Smooth muscle cell (in vitro differentiated cells): ENCODE data around the gene ATXN1. TPM values are rescaled to one million over a fixed set of nuclear protein-coding genes. Genes with fewer than 3 reads are reported as not detected.

Source experiments
- DNase-seq: peaks from one replicate; lab custom pipeline; 2025; ENCODE audit not compliant: unreplicated experiment; lab: John Stamatoyannopoulos, UW
- H2AFZ ChIP-seq: fragments of 200-600 bp; sonication (generic); 2 replicates; pipeline ENCODE4 v1.6.0; 2016; ENCODE audit warnings: antibody characterized with exemption, low read depth, mild to moderate bottlenecking
- H3F3A ChIP-seq: fragments of 200-600 bp; sonication (generic); 2 replicates; pipeline ENCODE4 v1.6.0; 2017; ENCODE audit warnings: antibody characterized with exemption, low read depth
- H3K27ac ChIP-seq: fragments of 200-600 bp; sonication (generic); 2 replicates; pipeline ENCODE4 v1.5.1; 2016; ENCODE audit warnings: low read depth, mild to moderate bottlenecking
- H3K27me3 ChIP-seq: fragments of 200-600 bp; sonication (generic); 2 replicates; pipeline ENCODE4 v1.6.1; 2016; ENCODE audit warnings: low read depth, mild to moderate bottlenecking
- H3K36me3 ChIP-seq: fragments of 200-600 bp; sonication (generic); 2 replicates; pipeline ENCODE4 v1.5.1; 2016; ENCODE audit warnings: low read depth
- H3K4me1 ChIP-seq: fragments of 200-600 bp; sonication (generic); 2 replicates; pipeline ENCODE4 v1.5.1; 2016; ENCODE audit warnings: low read depth
- H3K4me2 ChIP-seq: fragments of 200-600 bp; sonication (generic); 2 replicates; pipeline ENCODE4 v1.6.0; 2016; ENCODE audit warnings: mild to moderate bottlenecking
- H3K4me3 ChIP-seq: fragments of 200-600 bp; sonication (generic); 2 replicates; pipeline ENCODE4 v1.5.1; 2016; ENCODE audit warnings: mild to moderate bottlenecking
- H3K79me2 ChIP-seq: fragments of 200-600 bp; sonication (generic); 2 replicates; pipeline ENCODE4 v1.6.0; 2016; ENCODE audit warnings: low read depth, mild to moderate bottlenecking
- H3K9ac ChIP-seq: fragments of 200-600 bp; sonication (generic); 2 replicates; pipeline ENCODE4 v1.6.0; 2016; ENCODE audit warnings: low read depth
- H3K9me3 ChIP-seq: fragments of 200-600 bp; sonication (generic); replicated peaks from 2 replicates; pipeline ENCODE4 v1.5.1; 2016; ENCODE audit warnings: low read depth
- H4K20me1 ChIP-seq: fragments of 200-600 bp; sonication (generic); 2 replicates; pipeline ENCODE4 v1.6.0; 2016; ENCODE audit warnings: low read depth
- CTCF ChIP-seq: fragments of 200-600 bp; sonication (generic); IDR thresholded peaks from 2 replicates; pipeline ENCODE4 v1.5.1; 2017; ENCODE audit warnings: borderline replicate concordance, mild to moderate bottlenecking, antibody characterized with exemption; ENCODE audit not compliant: insufficient read depth, poor library complexity, severe bottlenecking
- WGBS: methylation state at CpG from one replicate; pipeline ENCODE4 v1.1.7; 2016; ENCODE audit warnings: low lambda C conversion rate; 5-methylcytosine and 5-hydroxymethylcytosine counted together
- polyA plus RNA-seq: library from polyadenylated mRNA; unstranded; fragments of >200 nt; fragmentation: Nextera tagmentation; extraction: Ambion mirVana; gene quantifications from 2 replicates; pipeline ENCODE4 v1.2.1, GENCODE V29; 2016
- total RNA-seq: library from RNA; depleted of rRNA; stranded (reverse); fragments of >200 nt; gene quantifications from 2 replicates; pipeline ENCODE4 v1.2.3, GENCODE V29; 2014

Gene ATXN1
- total and polyA plus RNA-seq, 2 experiments from 2014 or later = 17.9 to 40.6 TPM

GRCh38 chr6:16665182-16665581 is 96.1 kb downstream of the ATXN1 start:
- Histone ChIP-seq H3K79me2 (peaks cover 63% of the 10 kb centered on the region), H4K20me1 (peaks cover 28% of the 10 kb centered on the region), H3K36me3 (no peaks in the 10 kb centered on the region), H3K9ac (no peak overlapping the region), H3K4me3 (no peak overlapping the region), H3K4me2 (no peak overlapping the region), H3K4me1 (no peaks in the 10 kb centered on the region), H2AFZ (no peak overlapping the region), H3K27ac (no peak overlapping the region), H3F3A (peaks cover 7% of the 10 kb centered on the region), H3K9me3 (no peaks in the 10 kb centered on the region), H3K27me3 (no peaks in the 10 kb centered on the region)
- no peak for TF ChIP-seq CTCF
- 97% methylated on average over 1 of the region's 1 CpG for WGBS
- DNase-seq = no peak

DNA sequence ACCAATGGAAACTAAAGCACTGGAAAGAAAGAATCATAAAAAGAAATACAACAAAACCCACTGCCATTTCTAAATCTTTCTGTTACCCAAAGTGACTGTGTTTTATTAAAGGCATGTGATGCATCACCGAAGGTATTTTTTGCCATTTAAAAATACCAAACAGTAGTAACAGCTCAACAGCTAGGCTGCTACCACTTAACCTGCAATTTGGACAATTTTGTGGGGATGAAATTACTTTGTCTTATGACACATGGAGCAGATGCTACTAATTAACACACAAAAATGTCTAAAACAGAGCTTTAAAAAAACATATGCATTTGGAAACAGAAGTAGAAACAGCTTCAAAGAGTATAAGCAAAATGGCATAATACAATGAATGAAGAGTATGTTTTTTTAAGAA is 97.4 kb downstream of the ATXN1 start:
- no peak for TF ChIP-seq CTCF
- no peak overlapping the region for H3K27ac ChIP-seq
- H3K27me3 ChIP-seq = no peaks in the 10 kb centered on the region
- H4K20me1 ChIP-seq = peaks cover 37% of the 10 kb centered on the region
- no peaks in the 10 kb centered on the region for H3K36me3 ChIP-seq
- H3F3A ChIP-seq = peaks cover 11% of the 10 kb centered on the region
- peaks cover 54% of the 10 kb centered on the region for H3K79me2 ChIP-seq
- H3K9me3 ChIP-seq = no peaks in the 10 kb centered on the region
- H3K4me1 ChIP-seq = peaks cover 5% of the 10 kb centered on the region
- H3K4me3 ChIP-seq = no peak overlapping the region
- H3K9ac ChIP-seq = no peak overlapping the region
- 92% methylated on average over 1 of the region's 1 CpG for WGBS
- no peak overlapping the region for H3K4me2 ChIP-seq
- H2AFZ ChIP-seq = no peak overlapping the region
- DNase-seq = no peak

DNA sequence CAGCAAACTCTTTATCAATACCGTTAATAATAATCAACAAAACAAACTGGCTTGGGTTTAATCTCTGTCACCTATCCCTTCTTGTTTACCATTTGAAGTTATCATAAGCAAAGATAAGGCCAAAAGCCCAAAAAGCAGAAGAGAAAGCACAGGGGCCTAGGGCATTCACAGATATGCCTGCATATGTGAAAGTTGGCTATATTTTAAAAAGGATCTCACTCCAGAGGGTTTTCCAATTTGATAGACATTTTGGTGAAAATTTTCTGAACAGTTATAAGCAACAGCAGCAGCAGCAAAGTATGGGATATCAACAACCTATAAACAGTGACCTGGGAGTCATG is 101.1 kb downstream of the ATXN1 start:
- peaks cover 6% of the 10 kb centered on the region for H3F3A ChIP-seq
- H3K9me3 ChIP-seq = no peaks in the 10 kb centered on the region
- H3K27ac ChIP-seq = peak overlapping the region; percentile 35
- peak overlapping the region; percentile 6 for H3K4me2 ChIP-seq
- peaks cover 39% of the 10 kb centered on the region for H4K20me1 ChIP-seq
- WGBS = 58% methylated on average over 1 of the region's 1 CpG
- H3K36me3 ChIP-seq = no peaks in the 10 kb centered on the region
- no peaks in the 10 kb centered on the region for H3K27me3 ChIP-seq
- H2AFZ ChIP-seq = no peak overlapping the region
- no peak overlapping the region for H3K4me3 ChIP-seq
- TF ChIP-seq CTCF = no peak
- H3K79me2 ChIP-seq = peaks cover 30% of the 10 kb centered on the region
- H3K4me1 ChIP-seq = peaks cover 12% of the 10 kb centered on the region
- no peak overlapping the region for H3K9ac ChIP-seq
- no peak for DNase-seq

GRCh38 chr6:16659466-16660156 is 101.6 kb downstream of the ATXN1 start:
- H3K79me2 ChIP-seq = peaks cover 30% of the 10 kb centered on the region
- no peaks in the 10 kb centered on the region for H3K27me3 ChIP-seq
- H3K27ac ChIP-seq = peak overlapping the region; percentile 44
- H2AFZ ChIP-seq = no peak overlapping the region
- peaks cover 6% of the 10 kb centered on the region for H3F3A ChIP-seq
- H3K9me3 ChIP-seq = no peaks in the 10 kb centered on the region
- H3K4me1 ChIP-seq = peaks cover 12% of the 10 kb centered on the region
- H3K9ac ChIP-seq = peak overlapping the region; percentile 0
- no peak for TF ChIP-seq CTCF
- DNase-seq = no peak
- H3K4me3 ChIP-seq = no peak overlapping the region
- peak overlapping the region; percentile 59 for H3K4me2 ChIP-seq
- 84% methylated on average over 6 of the region's 6 CpGs for WGBS
- peaks cover 42% of the 10 kb centered on the region for H4K20me1 ChIP-seq
- no peaks in the 10 kb centered on the region for H3K36me3 ChIP-seq
